Muscle layer of duodenum (tissue), 2 donors: ENCODE measurements around the gene C2orf74.
"Not testable (repeated sequence)": the region's sequence is repeated elsewhere in the genome, so short reads cannot be mapped to it uniquely, and the experiment has no call there.

Source experiments
- H3K27ac ChIP-seq: one replicate; pipeline ENCODE4 v1.7.0; 2013; ENCODE audit warnings: mild to moderate bottlenecking, low read length
- H3K27me3 ChIP-seq: one replicate; pipeline ENCODE4 v1.7.0; 2013; ENCODE audit warnings: low read depth, mild to moderate bottlenecking, control low read depth, low read length
- H3K36me3 ChIP-seq, 2 donors: one replicate each; pipeline ENCODE4 v1.7.0; 2013; ENCODE audit warnings: low read length in 2 of 2, control low read depth in 1 of 2, mild to moderate bottlenecking in 1 of 2; ENCODE audit not compliant: insufficient read depth in 2 of 2, control insufficient read depth in 1 of 2
- H3K4me1 ChIP-seq, 2 donors: one replicate each; pipeline ENCODE4 v1.7.0; 2013; ENCODE audit warnings: low read length in 2 of 2, mild to moderate bottlenecking in 2 of 2, control low read depth in 1 of 2, moderate library complexity in 1 of 2; ENCODE audit not compliant: insufficient read depth in 2 of 2, control insufficient read depth in 1 of 2
- H3K4me3 ChIP-seq, 2 donors: one replicate each; pipeline ENCODE4 v1.7.0; 2013; ENCODE audit warnings: low read length in 2 of 2, low read depth in 1 of 2, mild to moderate bottlenecking in 1 of 2
- H3K9me3 ChIP-seq, 2 donors: one replicate each; pipeline ENCODE4 v1.7.0; 2013; ENCODE audit warnings: low read length in 2 of 2, control low read depth in 1 of 2, mild to moderate bottlenecking in 1 of 2; ENCODE audit not compliant: control insufficient read depth in 1 of 2
- donor health status: healthy.

C2orf74 gene

DNA sequence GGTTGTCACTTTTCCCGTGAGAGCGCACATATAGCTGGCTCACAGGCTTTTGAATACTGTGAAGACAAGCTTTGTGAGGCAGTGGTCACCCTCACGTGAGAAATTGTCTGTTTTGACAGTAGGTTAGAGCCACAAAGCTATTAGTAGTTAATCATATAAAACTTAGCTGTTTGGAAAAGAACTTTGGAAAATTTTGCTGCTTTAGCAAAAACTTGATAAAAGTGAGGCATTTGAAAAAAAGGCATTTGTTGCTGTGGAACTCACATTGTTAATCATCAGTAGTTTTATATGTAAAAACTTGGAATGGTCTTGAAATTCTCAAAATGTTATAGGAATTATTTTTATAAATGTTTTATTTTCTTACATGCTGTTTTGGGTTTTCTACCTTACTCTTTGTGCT, 22.3 kb downstream of the C2orf74 start:
- Histone ChIP-seq H3K9me3 (no peaks in the 10 kb centered on the region), H3K4me1 (peaks cover 21 to 26% of the 10 kb centered on the region in 2 donors), H3K36me3 (peaks cover 57 to 75% of the 10 kb centered on the region in 2 donors), H3K4me3 (no peak overlapping the region), H3K27me3 (no peaks in the 10 kb centered on the region), H3K27ac (no peak overlapping the region)

DNA sequence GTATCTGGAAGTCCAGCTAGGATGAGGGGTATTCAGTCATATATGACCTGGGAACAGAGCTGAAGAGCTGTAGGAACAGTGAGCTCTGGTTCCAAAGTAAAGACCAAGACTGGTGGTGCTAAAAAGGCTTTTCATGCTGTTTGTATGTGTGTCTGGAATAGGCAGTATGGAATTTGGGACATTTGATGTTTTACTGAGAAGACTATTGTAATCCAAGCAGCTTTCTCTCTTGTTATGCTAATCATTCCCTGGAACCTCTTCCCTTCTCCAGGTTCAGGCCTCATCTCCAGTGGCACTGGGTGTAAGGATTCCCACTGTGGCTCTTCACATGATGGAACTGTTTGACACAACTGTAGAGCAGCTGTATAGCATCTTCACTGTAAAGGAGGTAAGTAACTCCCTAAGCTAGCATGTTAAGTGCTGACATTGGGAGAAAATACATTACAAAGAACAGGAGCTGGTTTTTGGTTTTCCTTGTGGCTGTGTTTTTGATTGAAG, 23.3 kb downstream of the C2orf74 start:
- Histone ChIP-seq H3K36me3 (peaks cover 66 to 77% of the 10 kb centered on the region in 2 donors), H3K9me3 (no peaks in the 10 kb centered on the region), H3K4me1 (peaks cover 11 to 16% of the 10 kb centered on the region in 2 donors), H3K4me3 (no peak overlapping the region), H3K27me3 (no peaks in the 10 kb centered on the region), H3K27ac (no peak overlapping the region)

DNA sequence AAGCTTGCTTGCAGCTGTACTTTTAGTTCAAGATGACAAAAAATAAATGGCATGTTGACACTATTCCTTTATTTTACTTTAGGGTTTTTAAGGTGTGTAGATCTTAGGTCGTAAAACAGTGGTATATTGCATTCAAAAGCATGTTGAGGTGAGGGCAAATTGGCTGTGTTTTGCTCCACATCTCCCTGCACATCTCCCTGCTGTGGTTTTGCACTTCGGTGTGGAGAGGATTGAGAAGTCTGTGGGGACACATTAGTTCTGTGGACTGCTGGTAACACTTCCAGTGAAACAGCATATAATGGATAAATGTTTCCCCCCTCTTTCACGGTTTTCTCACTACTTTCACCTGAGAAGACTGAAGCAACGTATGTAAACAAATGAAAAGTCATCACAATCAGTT, 25.1 kb downstream of the C2orf74 start:
- Histone ChIP-seq H3K9me3 (no peaks in the 10 kb centered on the region), H3K27ac (no peak overlapping the region), H3K36me3 (peaks cover 72 to 73% of the 10 kb centered on the region in 2 donors), H3K4me1 (no peaks in the 10 kb centered on the region), H3K27me3 (no peaks in the 10 kb centered on the region), H3K4me3 (no peak overlapping the region)

DNA sequence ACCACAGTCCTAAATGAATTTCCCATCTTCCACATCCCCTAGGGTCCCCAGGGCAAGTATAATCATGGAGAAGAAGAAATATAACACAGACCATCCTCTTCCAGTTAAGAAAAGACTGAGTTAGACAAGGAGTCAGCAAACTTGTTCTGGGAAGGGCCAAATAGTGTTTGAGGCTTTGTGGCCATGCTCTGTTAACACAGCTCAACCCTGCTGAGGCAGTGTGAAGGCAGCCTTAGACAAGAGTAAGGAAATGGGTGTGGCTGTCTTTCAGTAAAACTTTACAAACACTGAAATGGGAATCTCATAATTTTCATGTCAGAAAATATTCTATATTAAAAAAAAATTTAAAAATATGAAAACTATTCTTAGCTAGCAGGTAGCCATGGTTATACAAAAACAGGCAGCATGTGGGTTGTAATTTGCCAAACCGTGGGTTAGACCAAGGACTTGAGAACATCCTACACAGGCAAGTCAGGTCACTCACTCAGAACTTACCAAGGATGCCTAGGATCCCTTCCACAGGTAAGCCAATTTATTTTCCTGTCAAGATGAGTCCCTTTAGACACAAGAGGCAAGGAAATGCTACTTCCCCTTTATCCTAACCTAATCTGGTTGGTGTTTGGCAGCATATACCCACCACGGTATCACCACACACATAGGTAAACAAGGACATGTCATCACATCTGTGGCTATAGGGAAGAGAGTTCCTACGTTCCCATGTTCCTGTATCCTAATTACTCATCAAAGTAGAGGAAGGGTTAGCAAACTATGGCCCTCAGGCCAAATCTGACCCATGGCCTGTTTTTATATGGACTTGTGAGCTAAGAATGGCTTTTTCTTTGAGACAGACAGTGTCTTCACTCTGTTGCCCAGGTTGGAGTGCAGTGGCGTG, 31.9 kb downstream of the C2orf74 start:
- Histone ChIP-seq H3K27me3 (no peaks in the 10 kb centered on the region), H3K27ac (no peak overlapping the region), H3K36me3 (peaks cover 13 to 33% of the 10 kb centered on the region in 2 donors), H3K4me3 (no peak overlapping the region), H3K4me1 (no peaks in the 10 kb centered on the region), H3K9me3 (no peaks in the 10 kb centered on the region)

DNA sequence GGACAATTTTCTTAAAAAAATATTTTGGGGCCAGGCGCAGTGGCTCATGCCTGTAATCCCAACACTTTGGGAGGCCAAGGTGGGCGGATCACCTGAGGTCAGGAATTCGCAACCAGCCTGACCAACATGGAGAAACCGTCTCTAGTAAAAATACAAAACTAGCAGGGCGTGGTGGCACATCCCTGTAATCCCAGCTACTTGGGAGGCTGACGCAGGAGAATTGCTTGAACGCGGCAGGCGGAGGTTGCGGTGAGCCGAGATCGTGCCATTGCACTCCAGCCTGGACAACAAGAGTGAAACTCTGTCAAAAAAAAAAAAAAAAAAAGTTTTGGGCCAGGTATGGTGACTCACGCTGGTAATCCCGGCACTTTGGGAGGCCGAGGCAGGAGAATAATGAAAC, 32.7 kb downstream of the C2orf74 start:
- H3K27me3 ChIP-seq, H3K4me1 ChIP-seq, H3K4me3 ChIP-seq, H3K9me3 ChIP-seq, H3K27ac ChIP-seq: not testable (repeated sequence)
- H3K36me3 ChIP-seq = peaks cover 8 to 29% of the 10 kb centered on the region in 2 donors

DNA sequence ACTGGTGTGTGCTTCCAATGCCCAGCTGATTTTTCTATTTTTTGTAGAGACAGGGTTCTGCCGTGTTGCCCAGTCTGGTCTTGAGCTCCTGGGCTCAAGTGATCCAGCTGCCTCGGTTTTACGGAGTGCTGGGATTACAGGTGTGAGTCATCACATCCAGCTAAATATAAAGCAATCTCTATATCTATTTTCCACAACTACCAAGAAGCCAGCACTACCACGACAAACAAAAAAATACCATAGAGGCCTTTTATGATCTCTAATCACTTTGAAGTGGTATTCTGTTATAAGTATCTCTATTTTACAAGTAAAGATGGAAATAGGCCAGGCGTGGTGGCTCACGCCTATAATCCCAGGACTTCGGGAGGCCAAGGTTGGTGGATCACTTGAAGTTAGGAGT, 34.7 kb downstream of the C2orf74 start:
- Histone ChIP-seq H3K27ac (no peak overlapping the region), H3K4me3 (no peak overlapping the region), H3K4me1 (no peaks in the 10 kb centered on the region), H3K9me3 (no peaks in the 10 kb centered on the region), H3K27me3 (no peaks in the 10 kb centered on the region), H3K36me3 (peaks cover 16% of the 10 kb centered on the region in 2 donors)

DNA sequence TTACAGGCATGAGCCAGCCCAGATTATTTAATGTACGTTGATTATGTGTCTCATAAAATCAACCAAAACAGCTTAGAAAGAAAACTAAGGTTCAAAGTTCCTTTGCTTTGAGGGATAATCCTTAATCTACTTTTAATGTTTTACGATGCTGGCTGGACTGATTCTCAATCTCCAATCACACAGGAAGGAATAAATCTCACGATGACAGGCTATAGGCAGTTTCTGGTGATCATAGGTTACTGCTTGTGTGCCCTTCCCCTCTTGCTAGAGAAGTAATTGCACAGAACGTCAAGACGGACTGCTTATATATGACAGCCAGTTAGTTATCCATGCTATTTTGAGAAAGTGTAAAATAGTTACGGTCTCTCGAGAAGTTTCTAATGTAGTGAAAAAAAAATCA, 43.1 kb downstream of the C2orf74 start:
- Histone ChIP-seq H3K9me3 (no peaks in the 10 kb centered on the region), H3K4me1 (no peaks in the 10 kb centered on the region), H3K27ac (no peak overlapping the region), H3K4me3 (no peak overlapping the region), H3K36me3 (peaks cover 37 to 66% of the 10 kb centered on the region in 2 donors), H3K27me3 (no peaks in the 10 kb centered on the region)

DNA sequence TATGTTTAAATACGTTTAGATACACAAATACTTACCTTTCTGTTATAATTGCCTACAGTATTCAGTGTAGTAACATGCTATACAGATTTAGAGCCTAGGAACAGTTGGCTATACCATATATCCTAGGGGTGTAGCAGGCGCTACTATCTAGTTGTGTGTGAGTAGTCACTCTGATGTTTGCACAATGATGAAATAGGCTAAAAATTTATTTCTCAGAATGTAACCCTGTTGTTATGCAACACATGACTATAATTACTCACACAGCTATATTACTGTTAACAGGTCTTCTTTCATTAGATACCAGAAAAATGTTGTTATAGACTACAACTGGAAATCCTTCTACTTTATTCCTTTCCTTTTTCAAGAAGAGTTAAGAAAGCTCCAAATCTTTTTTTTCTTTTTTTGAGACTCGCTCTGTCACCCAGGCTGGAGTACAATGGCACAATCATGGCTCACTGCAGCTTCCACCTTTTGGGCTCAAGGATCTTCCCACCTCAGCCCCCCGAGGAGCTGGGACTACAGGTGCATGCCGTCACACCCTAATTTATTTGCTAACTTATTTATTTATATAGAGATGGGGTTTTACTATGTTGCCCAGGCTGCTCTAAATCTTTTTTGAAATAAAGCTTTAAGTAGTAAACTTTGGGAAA, 48.5 kb downstream of the C2orf74 start:
- Histone ChIP-seq H3K36me3 (peaks cover 37 to 57% of the 10 kb centered on the region in 2 donors), H3K4me3 (no peak overlapping the region), H3K9me3 (no peaks in the 10 kb centered on the region), H3K27me3 (no peaks in the 10 kb centered on the region), H3K27ac (no peak overlapping the region), H3K4me1 (no peaks in the 10 kb centered on the region)

DNA sequence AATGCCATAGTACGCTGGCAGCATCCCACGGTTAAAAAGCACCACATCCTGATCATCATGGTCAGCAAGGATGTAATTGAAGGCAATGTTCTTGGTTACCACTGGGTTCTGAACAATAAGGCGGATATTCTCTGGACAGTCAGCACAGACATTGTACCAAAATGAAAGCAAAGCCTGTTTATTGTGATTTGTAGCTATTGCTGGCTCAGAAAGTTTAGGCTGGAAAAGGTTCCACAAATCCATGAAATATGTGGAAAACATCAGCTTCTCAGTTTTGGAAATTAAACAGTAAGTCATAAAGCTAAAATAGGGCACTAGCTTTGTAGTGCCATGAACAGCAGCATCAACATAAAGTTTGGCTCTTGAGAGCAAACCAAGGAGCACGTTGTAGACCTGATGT, 52.2 kb downstream of the C2orf74 start:
- Histone ChIP-seq H3K9me3 (no peaks in the 10 kb centered on the region), H3K27me3 (no peaks in the 10 kb centered on the region), H3K36me3 (peaks cover 18 to 41% of the 10 kb centered on the region in 2 donors), H3K27ac (no peak overlapping the region), H3K4me1 (no peaks in the 10 kb centered on the region), H3K4me3 (no peak overlapping the region)
